ENCODE data around the gene PTGES.

DNA sequence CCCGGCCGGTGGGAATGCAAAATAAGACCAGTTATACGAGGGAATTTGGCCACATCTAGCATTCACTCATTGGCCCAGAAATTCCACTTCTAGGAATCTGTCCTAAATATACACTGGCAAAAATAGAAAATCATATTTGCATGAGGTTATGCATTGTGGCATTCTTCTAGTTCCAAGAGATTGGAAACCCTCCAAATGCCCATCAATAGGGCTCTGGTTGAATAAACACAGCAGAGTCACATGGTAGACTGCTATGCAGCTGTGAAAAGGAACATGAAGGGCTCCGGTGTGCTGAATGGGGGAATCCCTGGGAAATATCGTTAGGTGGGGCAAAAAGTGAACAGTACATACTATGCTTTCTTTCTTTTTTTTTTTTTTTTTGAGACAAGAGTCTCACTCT is 36.8 kb downstream of the PTGES start:
- TF ChIP-seq SIN3A (IDR thresholded peaks at IDR 0.05; ENCODE audit: borderline replicate concordance, insufficient read depth, low read length): no peak
- TF ChIP-seq, protein P1, sequence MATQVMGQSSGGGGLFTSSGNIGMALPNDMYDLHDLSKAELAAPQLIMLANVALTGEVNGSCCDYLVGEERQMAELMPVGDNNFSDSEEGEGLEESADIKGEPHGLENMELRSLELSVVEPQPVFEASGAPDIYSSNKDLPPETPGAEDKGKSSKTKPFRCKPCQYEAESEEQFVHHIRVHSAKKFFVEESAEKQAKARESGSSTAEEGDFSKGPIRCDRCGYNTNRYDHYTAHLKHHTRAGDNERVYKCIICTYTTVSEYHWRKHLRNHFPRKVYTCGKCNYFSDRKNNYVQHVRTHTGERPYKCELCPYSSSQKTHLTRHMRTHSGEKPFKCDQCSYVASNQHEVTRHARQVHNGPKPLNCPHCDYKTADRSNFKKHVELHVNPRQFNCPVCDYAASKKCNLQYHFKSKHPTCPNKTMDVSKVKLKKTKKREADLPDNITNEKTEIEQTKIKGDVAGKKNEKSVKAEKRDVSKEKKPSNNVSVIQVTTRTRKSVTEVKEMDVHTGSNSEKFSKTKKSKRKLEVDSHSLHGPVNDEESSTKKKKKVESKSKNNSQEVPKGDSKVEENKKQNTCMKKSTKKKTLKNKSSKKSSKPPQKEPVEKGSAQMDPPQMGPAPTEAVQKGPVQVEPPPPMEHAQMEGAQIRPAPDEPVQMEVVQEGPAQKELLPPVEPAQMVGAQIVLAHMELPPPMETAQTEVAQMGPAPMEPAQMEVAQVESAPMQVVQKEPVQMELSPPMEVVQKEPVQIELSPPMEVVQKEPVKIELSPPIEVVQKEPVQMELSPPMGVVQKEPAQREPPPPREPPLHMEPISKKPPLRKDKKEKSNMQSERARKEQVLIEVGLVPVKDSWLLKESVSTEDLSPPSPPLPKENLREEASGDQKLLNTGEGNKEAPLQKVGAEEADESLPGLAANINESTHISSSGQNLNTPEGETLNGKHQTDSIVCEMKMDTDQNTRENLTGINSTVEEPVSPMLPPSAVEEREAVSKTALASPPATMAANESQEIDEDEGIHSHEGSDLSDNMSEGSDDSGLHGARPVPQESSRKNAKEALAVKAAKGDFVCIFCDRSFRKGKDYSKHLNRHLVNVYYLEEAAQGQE (IDR thresholded peaks at IDR 0.05; ENCODE audit: insufficient read depth in 1 of 2, low read depth in 2 of 2, low read length in 2 of 2): no peak
- no peak for TF ChIP-seq TAF1 (IDR thresholded peaks at IDR 0.05; ENCODE audit: borderline replicate concordance, insufficient read depth, low read length)

All from PFSK-1 (cell line).